Gastroesophageal sphincter (tissue), 4 donors: Measurements from ENCODE around the gene SLC7A11. TPM values are rescaled to one million over a fixed set of nuclear protein-coding genes. Genes with fewer than 3 reads are reported as not detected.

Source experiments
- ATAC-seq: fragments of 150-250 bp; one replicate; pipeline ENCODE4 v1.9.1; 2016; ENCODE audit warnings: mild to moderate bottlenecking, moderate library complexity
- H3K27ac ChIP-seq, 4 donors: fragments of 200-600 bp; sonication (generic) in 3 of 4; 1 replicate in 3 of 4; 2 replicates in 1 of 4; pipeline ENCODE4 v1.5.1; 2016 to 2019
- H3K27me3 ChIP-seq: fragments of 200-600 bp; sonication (generic); one replicate; pipeline ENCODE4 v1.5.1; 2019
- H3K36me3 ChIP-seq, 2 donors: fragments of 200-600 bp; sonication (generic); one replicate each; pipeline ENCODE4 v1.5.1; 2019; ENCODE audit warnings: control low read depth in 1 of 2
- H3K4me1 ChIP-seq, 3 donors: fragments of 200-600 bp; sonication (generic); 1 replicate in 2 of 3; 2 replicates in 1 of 3; pipeline ENCODE4 v1.5.1; 2016 to 2019; ENCODE audit warnings: control low read depth in 2 of 3
- H3K4me3 ChIP-seq, 2 donors: fragments of 200-600 bp; sonication (generic); one replicate each; pipeline ENCODE4 v1.5.1; 2019; ENCODE audit warnings: mild to moderate bottlenecking in 1 of 2, moderate library complexity in 1 of 2
- H3K9me3 ChIP-seq, 3 donors: fragments of 200-600 bp; sonication (generic); one replicate each; pipeline ENCODE4 v1.5.1; 2017 to 2019; ENCODE audit warnings: control low read depth in 2 of 3
- EP300 ChIP-seq: sonication (generic); formaldehyde crosslinking; IDR thresholded peaks from one replicate; pipeline ENCODE4 v1.6.1; 2017; ENCODE audit warnings: antibody characterized with exemption, mild to moderate bottlenecking
- POLR2A ChIP-seq, 2 donors: fragments of 450-650 bp; IDR thresholded peaks; one replicate each; pipeline ENCODE4 v1.6.1; 2017; ENCODE audit warnings: antibody characterized with exemption in 2 of 2, mild to moderate bottlenecking in 2 of 2, moderate library complexity in 1 of 2
- POLR2AphosphoS5 ChIP-seq: sonication (generic); formaldehyde crosslinking; IDR thresholded peaks from one replicate; pipeline ENCODE4 v1.6.1; 2017; ENCODE audit warnings: antibody characterized with exemption
- WGBS, 2 donors: methylation state at CpG; one replicate each; pipeline ENCODE4 v1.1.5; 2018; ENCODE audit warnings: low coverage in 1 of 2; 5-methylcytosine and 5-hydroxymethylcytosine counted together
- total RNA-seq, 4 donors: library from RNA; depleted of rRNA; stranded (reverse); fragments of >200 nt; gene quantifications; one replicate each; pipeline ENCODE4 v1.1.0, GENCODE V29; 2016
- TF ChIP-seq, protein P1 (sequence below), 4 experiments: fragments of 200-600 bp in 2 of 4; fragments of 450-650 bp in 2 of 4; sonication (generic) in 1 of 4; IDR thresholded peaks; one replicate each; pipeline ENCODE4 v1.5.1; 2017 to 2019; ENCODE audit warnings: antibody characterized with exemption in 4 of 4, mild to moderate bottlenecking in 2 of 4, moderate library complexity in 2 of 4

Gene SLC7A11
- total RNA-seq, 4 donors from 2014 or later, result 0.13 to 0.67 (median 0.33) TPM

DNA sequence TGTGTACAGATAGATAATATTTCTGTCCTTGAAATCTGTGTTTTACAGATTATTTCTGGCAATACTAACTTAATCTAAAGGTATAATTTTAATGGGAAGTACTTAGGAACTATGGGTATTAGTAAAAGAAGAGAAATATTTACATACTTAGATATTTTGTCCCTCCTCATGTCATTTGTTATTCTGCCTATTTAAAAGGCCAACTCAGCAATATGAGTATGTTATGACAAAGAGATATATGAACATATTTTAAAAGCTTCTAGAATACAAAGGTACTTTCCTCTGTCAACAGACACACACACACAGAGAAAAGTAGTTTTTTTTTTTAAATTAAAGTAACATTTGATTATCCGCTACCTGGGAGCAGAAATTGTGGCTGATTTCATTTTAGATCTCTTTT is 7.9 kb downstream of the SLC7A11 start:
- WGBS, 2 donors, result 88 to 100% methylated on average over 1 of the region's 1 CpG

DNA sequence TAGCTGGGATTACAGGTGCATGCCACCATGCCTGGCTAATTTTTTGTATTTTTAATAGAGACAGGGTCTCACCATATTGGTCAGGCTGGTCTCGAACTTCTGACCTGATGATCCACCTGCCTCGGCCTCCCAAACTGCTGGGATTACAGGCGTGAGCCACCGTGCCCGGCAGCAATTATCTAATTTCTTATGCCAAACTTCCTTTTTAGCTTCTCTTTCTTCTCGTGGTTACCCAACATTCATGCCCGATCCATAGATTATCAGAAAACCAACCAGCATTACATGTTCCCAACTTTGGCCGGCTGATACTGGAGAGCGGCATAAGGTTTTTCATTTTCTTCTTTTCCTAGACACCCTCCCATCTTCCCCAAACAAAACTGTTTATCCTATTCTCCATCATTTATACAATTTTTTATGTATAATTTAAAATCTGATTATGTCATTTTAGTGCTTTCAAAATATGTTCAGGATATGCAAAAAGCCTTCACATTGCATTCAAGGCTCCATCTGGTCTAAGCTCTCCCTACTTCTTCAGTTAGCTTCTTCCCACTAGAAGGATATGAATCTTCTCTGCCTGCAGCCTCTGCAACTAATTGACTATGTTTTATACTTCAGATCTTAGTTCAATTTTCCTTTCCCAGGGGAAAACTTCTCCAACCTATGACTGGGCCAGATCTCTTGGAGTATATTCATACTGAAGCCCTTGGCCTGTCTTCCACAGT is 8.7 kb downstream of the SLC7A11 start:
- TF ChIP-seq, protein P1, sequence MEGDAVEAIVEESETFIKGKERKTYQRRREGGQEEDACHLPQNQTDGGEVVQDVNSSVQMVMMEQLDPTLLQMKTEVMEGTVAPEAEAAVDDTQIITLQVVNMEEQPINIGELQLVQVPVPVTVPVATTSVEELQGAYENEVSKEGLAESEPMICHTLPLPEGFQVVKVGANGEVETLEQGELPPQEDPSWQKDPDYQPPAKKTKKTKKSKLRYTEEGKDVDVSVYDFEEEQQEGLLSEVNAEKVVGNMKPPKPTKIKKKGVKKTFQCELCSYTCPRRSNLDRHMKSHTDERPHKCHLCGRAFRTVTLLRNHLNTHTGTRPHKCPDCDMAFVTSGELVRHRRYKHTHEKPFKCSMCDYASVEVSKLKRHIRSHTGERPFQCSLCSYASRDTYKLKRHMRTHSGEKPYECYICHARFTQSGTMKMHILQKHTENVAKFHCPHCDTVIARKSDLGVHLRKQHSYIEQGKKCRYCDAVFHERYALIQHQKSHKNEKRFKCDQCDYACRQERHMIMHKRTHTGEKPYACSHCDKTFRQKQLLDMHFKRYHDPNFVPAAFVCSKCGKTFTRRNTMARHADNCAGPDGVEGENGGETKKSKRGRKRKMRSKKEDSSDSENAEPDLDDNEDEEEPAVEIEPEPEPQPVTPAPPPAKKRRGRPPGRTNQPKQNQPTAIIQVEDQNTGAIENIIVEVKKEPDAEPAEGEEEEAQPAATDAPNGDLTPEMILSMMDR (IDR thresholded peaks at IDR 0.05), result no peak
- H3K4me1 ChIP-seq, result peaks cover 0 to 11% (median 0%) of the 10 kb centered on the region in 3 donors
- H3K4me3 ChIP-seq, result no peak overlapping the region
- WGBS, 2 donors, result 85 to 90% methylated on average over 2 to 8 of the region's 9 CpGs
- H3K36me3 ChIP-seq, result no peaks in the 10 kb centered on the region
- no peaks in the 10 kb centered on the region for H3K9me3 ChIP-seq
- ATAC-seq, result no peak
- no peak overlapping the region for H3K27ac ChIP-seq
- no peaks in the 10 kb centered on the region for H3K27me3 ChIP-seq

More for the DNA sequence above, 7.9 kb downstream of the SLC7A11 start:
- ATAC-seq, result no peak
- Histone ChIP-seq H3K4me1 (peaks cover 0 to 11% (median 0%) of the 10 kb centered on the region in 3 donors), H3K4me3 (no peak overlapping the region), H3K9me3 (no peaks in the 10 kb centered on the region), H3K27ac (no peak overlapping the region), H3K27me3 (no peaks in the 10 kb centered on the region), H3K36me3 (no peaks in the 10 kb centered on the region)
- TF ChIP-seq, protein P1 (IDR thresholded peaks at IDR 0.05), result no peak
- TF ChIP-seq EP300 (no peak), POLR2AphosphoS5 (no peak), POLR2A (IDR thresholded peaks at IDR 0.05) (no peak)

DNA sequence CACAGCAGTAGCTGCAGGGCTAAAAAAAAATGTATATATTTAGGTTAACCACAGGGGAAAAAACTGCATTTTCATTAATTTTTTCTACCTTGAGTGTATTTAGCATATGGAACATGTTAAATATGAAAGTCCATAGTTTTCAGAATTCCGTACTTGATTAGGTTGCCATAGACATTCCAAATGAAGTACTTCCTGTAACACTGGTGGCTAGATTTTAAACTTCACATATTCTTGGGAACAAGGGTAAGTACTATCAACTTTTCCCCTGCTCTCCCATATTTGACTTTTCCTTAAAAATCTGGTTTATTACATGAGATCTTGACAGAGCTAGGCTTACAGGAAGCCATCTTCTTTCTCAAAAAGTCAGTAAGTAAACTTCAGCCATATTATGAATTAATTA is 9.8 kb downstream of the SLC7A11 start:
- TF ChIP-seq POLR2A (IDR thresholded peaks at IDR 0.05) (no peak), POLR2AphosphoS5 (no peak), EP300 (no peak)
- TF ChIP-seq, protein P1 (IDR thresholded peaks at IDR 0.05), result no peak
- WGBS, 2 donors, result 81 to 100% methylated on average over 1 of the region's 1 CpG
- H3K27me3 ChIP-seq, result no peaks in the 10 kb centered on the region
- no peak overlapping the region for H3K4me3 ChIP-seq
- H3K27ac ChIP-seq, result no peak overlapping the region
- no peak for ATAC-seq
- H3K36me3 ChIP-seq, result no peaks in the 10 kb centered on the region
- H3K4me1 ChIP-seq, result peaks cover 0 to 11% (median 0%) of the 10 kb centered on the region in 3 donors
- no peaks in the 10 kb centered on the region for H3K9me3 ChIP-seq

DNA sequence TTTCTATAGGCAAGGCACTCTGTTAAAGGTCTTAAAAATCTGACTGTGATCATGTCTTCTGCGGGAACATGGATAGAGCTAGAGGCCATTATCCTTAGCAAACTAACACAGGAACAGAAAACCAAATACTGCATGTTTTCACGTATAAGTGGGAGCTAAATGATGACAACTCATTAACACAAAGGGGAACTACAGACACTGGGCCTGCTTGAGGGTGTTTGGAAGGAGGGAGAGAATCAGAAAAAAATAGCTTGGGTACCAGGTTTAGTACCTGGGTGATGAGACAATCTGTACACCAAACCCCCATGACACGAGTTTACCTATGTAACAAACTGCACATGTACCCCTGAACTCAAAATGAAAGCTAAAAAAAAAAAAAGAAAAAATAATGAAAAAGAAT is 12.1 kb downstream of the SLC7A11 start:
- ATAC-seq, result no peak

More for the DNA sequence above, 12.1 kb downstream of the SLC7A11 start:
- H3K4me1 ChIP-seq, result no peaks in the 10 kb centered on the region
- H3K36me3 ChIP-seq, result no peaks in the 10 kb centered on the region
- H3K27me3 ChIP-seq, result no peaks in the 10 kb centered on the region
- TF ChIP-seq, protein P1 (IDR thresholded peaks at IDR 0.05), result no peak
- no peak for TF ChIP-seq POLR2A (IDR thresholded peaks at IDR 0.05)
- no peak for TF ChIP-seq EP300
- TF ChIP-seq POLR2AphosphoS5, result no peak
- no peaks in the 10 kb centered on the region for H3K9me3 ChIP-seq
- no peak overlapping the region for H3K27ac ChIP-seq
- WGBS, 2 donors, result 88 to 94% methylated on average over 2 to 3 of the region's 3 CpGs
- no peak overlapping the region for H3K4me3 ChIP-seq
